ENCODE measurements around the gene HEATR1.
"Not testable (repeated sequence)": the region's sequence is repeated elsewhere in the genome, so short reads cannot be mapped to it uniquely, and the experiment has no call there.

Gene HEATR1

DNA sequence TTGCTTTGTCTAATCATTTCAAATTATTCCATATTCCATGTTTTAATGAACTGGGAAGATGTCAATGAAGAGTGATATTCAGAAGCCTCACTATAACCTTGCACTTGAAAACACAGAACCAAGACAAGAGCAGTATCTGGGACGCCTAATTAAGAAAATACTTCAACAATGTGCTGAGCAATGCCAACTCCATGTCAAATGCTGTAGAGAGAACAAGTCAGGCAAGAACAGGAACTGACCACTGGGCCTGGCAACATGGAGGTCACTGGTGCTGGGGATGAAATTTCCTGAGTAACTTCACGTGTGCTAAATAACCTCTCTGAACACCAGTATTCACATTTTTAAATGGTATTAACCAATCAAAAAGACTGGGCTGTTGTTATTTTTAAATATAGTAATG, 22.8 kb downstream of the HEATR1 start:
- H3K18ac ChIP-seq (ENCODE audit: low read length): no peak overlapping the region
- H3K27me3 ChIP-seq (ENCODE audit: insufficient read depth, low read length, poor library complexity): no peaks in the 10 kb centered on the region
- no peak overlapping the region for H3K4ac ChIP-seq (ENCODE audit: low read depth, low read length)
- no peak overlapping the region for H3K4me3 ChIP-seq (ENCODE audit: low read length)
- no peak overlapping the region for H4K5ac ChIP-seq (ENCODE audit: low read length)
- no peak overlapping the region for H3K27ac ChIP-seq (ENCODE audit: low read depth, low read length)
- WGBS (ENCODE audit: extremely low coverage, insufficient coverage, low lambda C conversion rate): no CpG with 5 or more reads among the region's 2 CpGs
- no peak for DNase-seq
- H3K36me3 ChIP-seq (ENCODE audit: control insufficient read depth, insufficient read depth, low read length): peaks cover 5% of the 10 kb centered on the region
- no peak overlapping the region for H2BK5ac ChIP-seq (ENCODE audit: low read length)
- no peaks in the 10 kb centered on the region for H3K79me1 ChIP-seq (ENCODE audit: low read length)
- no peaks in the 10 kb centered on the region for H3K4me1 ChIP-seq (ENCODE audit: control insufficient read depth, low read depth, low read length)
- H3K4me2 ChIP-seq (ENCODE audit: low read length): no peak overlapping the region
- no peak overlapping the region for H2BK15ac ChIP-seq (replicated peaks; ENCODE audit: low read depth)
- no peak overlapping the region for H3K56ac ChIP-seq (ENCODE audit: low read length)
- no peak overlapping the region for H4K8ac ChIP-seq (ENCODE audit: low read depth, low read length)
- H2BK120ac ChIP-seq (ENCODE audit: low read depth, low read length): no peak overlapping the region
- no peak overlapping the region for H3K23ac ChIP-seq (ENCODE audit: low read length)
- H3K9ac ChIP-seq (ENCODE audit: low read length): no peak overlapping the region
- no peak overlapping the region for H2AK5ac ChIP-seq (ENCODE audit: low read length)
- no peaks in the 10 kb centered on the region for H3K79me2 ChIP-seq (ENCODE audit: control insufficient read depth, insufficient read depth, low read length)

GRCh38 chr1:236580404-236580803, 23.9 kb downstream of the HEATR1 start:
- not testable (repeated sequence) for H3K18ac ChIP-seq (ENCODE audit: low read length); H3K79me2 ChIP-seq (ENCODE audit: control insufficient read depth, insufficient read depth, low read length); H3K9ac ChIP-seq (ENCODE audit: low read length); H4K5ac ChIP-seq (ENCODE audit: low read length); H4K8ac ChIP-seq (ENCODE audit: low read depth, low read length); H2BK15ac ChIP-seq (replicated peaks; ENCODE audit: low read depth); H2BK120ac ChIP-seq (ENCODE audit: low read depth, low read length); H3K27ac ChIP-seq (ENCODE audit: low read depth, low read length); H3K4ac ChIP-seq (ENCODE audit: low read depth, low read length); H3K4me2 ChIP-seq (ENCODE audit: low read length); H2BK5ac ChIP-seq (ENCODE audit: low read length); H3K4me3 ChIP-seq (ENCODE audit: low read length); H3K4me1 ChIP-seq (ENCODE audit: control insufficient read depth, low read depth, low read length); H2AK5ac ChIP-seq (ENCODE audit: low read length); H3K79me1 ChIP-seq (ENCODE audit: low read length); H3K23ac ChIP-seq (ENCODE audit: low read length); H3K56ac ChIP-seq (ENCODE audit: low read length); H3K27me3 ChIP-seq (ENCODE audit: insufficient read depth, low read length, poor library complexity); H3K36me3 ChIP-seq (ENCODE audit: control insufficient read depth, insufficient read depth, low read length); DNase-seq
- no CpG with 5 or more reads among the region's 3 CpGs for WGBS (ENCODE audit: extremely low coverage, insufficient coverage, low lambda C conversion rate)

GRCh38 chr1:236578661-236579060, 25.7 kb downstream of the HEATR1 start:
- Histone ChIP-seq H4K5ac (ENCODE audit: low read length) (no peak overlapping the region), H4K8ac (ENCODE audit: low read depth, low read length) (no peak overlapping the region), H2BK15ac (replicated peaks; ENCODE audit: low read depth) (no peak overlapping the region), H3K56ac (ENCODE audit: low read length) (no peak overlapping the region), H2BK120ac (ENCODE audit: low read depth, low read length) (no peak overlapping the region), H3K36me3 (ENCODE audit: control insufficient read depth, insufficient read depth, low read length) (peaks cover 4% of the 10 kb centered on the region), H3K27ac (ENCODE audit: low read depth, low read length) (no peak overlapping the region), H2AK5ac (ENCODE audit: low read length) (no peak overlapping the region), H3K79me2 (ENCODE audit: control insufficient read depth, insufficient read depth, low read length) (no peaks in the 10 kb centered on the region), H3K18ac (ENCODE audit: low read length) (no peak overlapping the region), H3K9ac (ENCODE audit: low read length) (no peak overlapping the region), H3K79me1 (ENCODE audit: low read length) (no peaks in the 10 kb centered on the region), H3K23ac (ENCODE audit: low read length) (no peak overlapping the region), H2BK5ac (ENCODE audit: low read length) (no peak overlapping the region), H3K4me3 (ENCODE audit: low read length) (no peak overlapping the region), H3K4me1 (ENCODE audit: control insufficient read depth, low read depth, low read length) (no peaks in the 10 kb centered on the region), H3K4ac (ENCODE audit: low read depth, low read length) (no peak overlapping the region), H3K4me2 (ENCODE audit: low read length) (no peak overlapping the region), H3K27me3 (ENCODE audit: insufficient read depth, low read length, poor library complexity) (no peaks in the 10 kb centered on the region)
- WGBS (ENCODE audit: extremely low coverage, insufficient coverage, low lambda C conversion rate): no CpG with 5 or more reads among the region's 3 CpGs
- DNase-seq: no peak

GRCh38 chr1:236577041-236577440, 27.3 kb downstream of the HEATR1 start:
- H3K36me3 ChIP-seq (ENCODE audit: control insufficient read depth, insufficient read depth, low read length); H3K9ac ChIP-seq (ENCODE audit: low read length); H3K4ac ChIP-seq (ENCODE audit: low read depth, low read length); H3K79me2 ChIP-seq (ENCODE audit: control insufficient read depth, insufficient read depth, low read length); H2AK5ac ChIP-seq (ENCODE audit: low read length); H2BK120ac ChIP-seq (ENCODE audit: low read depth, low read length); H3K27me3 ChIP-seq (ENCODE audit: insufficient read depth, low read length, poor library complexity); H3K4me3 ChIP-seq (ENCODE audit: low read length); H3K27ac ChIP-seq (ENCODE audit: low read depth, low read length); DNase-seq; H4K5ac ChIP-seq (ENCODE audit: low read length); H3K79me1 ChIP-seq (ENCODE audit: low read length); H2BK15ac ChIP-seq (replicated peaks; ENCODE audit: low read depth); H3K56ac ChIP-seq (ENCODE audit: low read length); H4K8ac ChIP-seq (ENCODE audit: low read depth, low read length); H3K18ac ChIP-seq (ENCODE audit: low read length); H3K23ac ChIP-seq (ENCODE audit: low read length); H2BK5ac ChIP-seq (ENCODE audit: low read length); H3K4me1 ChIP-seq (ENCODE audit: control insufficient read depth, low read depth, low read length); H3K4me2 ChIP-seq (ENCODE audit: low read length): not testable (repeated sequence)
- WGBS (ENCODE audit: extremely low coverage, insufficient coverage, low lambda C conversion rate): no CpG with 5 or more reads among the region's 7 CpGs

DNA sequence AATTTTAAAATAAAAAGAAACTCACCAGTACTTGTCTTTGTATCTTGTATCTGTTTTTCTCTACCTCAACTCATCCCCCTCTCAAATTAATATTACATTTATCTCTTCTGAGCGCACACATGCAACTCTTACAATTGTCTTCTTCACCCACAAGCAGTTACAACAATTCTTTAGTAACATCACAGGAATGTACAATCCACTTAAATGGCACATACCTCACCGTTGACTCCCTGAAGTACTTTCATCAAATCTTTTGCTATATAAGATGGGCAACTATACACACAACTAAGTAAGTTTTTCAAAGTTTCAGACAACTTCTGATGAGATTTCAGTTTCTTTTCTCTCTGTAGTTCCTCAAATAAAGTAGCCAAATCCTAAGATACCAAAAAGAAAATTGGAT, 28.3 kb downstream of the HEATR1 start:
- no peaks in the 10 kb centered on the region for H3K4me1 ChIP-seq (ENCODE audit: control insufficient read depth, low read depth, low read length)
- peaks cover 3% of the 10 kb centered on the region for H3K36me3 ChIP-seq (ENCODE audit: control insufficient read depth, insufficient read depth, low read length)

DNA sequence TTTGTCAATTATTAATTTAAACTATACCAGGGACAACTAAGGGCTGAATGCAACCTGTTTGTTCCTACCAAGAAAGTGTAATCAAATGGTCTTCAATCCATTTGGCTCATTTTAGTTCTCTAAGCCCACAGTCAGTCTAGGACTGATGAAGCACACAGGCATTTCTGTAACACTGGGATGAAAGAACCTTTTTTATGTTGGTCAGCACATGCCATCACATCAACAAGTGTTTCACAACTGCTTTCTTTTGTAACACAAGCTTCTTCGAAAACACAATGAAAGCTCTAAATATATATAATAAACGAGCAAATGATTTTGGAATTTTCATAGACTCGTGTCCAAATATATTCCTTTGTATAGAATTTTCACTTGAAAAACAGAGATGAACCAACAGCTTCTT, 28.8 kb downstream of the HEATR1 start:
- no peak overlapping the region for H4K8ac ChIP-seq (ENCODE audit: low read depth, low read length)
- H3K18ac ChIP-seq (ENCODE audit: low read length): no peak overlapping the region
- H3K79me2 ChIP-seq (ENCODE audit: control insufficient read depth, insufficient read depth, low read length): no peaks in the 10 kb centered on the region
- WGBS (ENCODE audit: extremely low coverage, insufficient coverage, low lambda C conversion rate): no CpG with 5 or more reads among the region's 3 CpGs
- H3K4ac ChIP-seq (ENCODE audit: low read depth, low read length): no peak overlapping the region
- DNase-seq: no peak
- no peaks in the 10 kb centered on the region for H3K79me1 ChIP-seq (ENCODE audit: low read length)
- H3K4me3 ChIP-seq (ENCODE audit: low read length): no peak overlapping the region
- H3K27me3 ChIP-seq (ENCODE audit: insufficient read depth, low read length, poor library complexity): no peaks in the 10 kb centered on the region
- H2AK5ac ChIP-seq (ENCODE audit: low read length): no peak overlapping the region
- no peak overlapping the region for H3K23ac ChIP-seq (ENCODE audit: low read length)
- no peak overlapping the region for H3K4me2 ChIP-seq (ENCODE audit: low read length)
- H2BK5ac ChIP-seq (ENCODE audit: low read length): no peak overlapping the region
- no peaks in the 10 kb centered on the region for H3K4me1 ChIP-seq (ENCODE audit: control insufficient read depth, low read depth, low read length)
- no peak overlapping the region for H3K27ac ChIP-seq (ENCODE audit: low read depth, low read length)
- H2BK120ac ChIP-seq (ENCODE audit: low read depth, low read length): no peak overlapping the region
- H2BK15ac ChIP-seq (replicated peaks; ENCODE audit: low read depth): no peak overlapping the region
- peaks cover 3% of the 10 kb centered on the region for H3K36me3 ChIP-seq (ENCODE audit: control insufficient read depth, insufficient read depth, low read length)
- no peak overlapping the region for H4K5ac ChIP-seq (ENCODE audit: low read length)
- no peak overlapping the region for H3K56ac ChIP-seq (ENCODE audit: low read length)
- H3K9ac ChIP-seq (ENCODE audit: low read length): no peak overlapping the region

More for the DNA sequence above, 28.3 kb downstream of the HEATR1 start:
- Histone ChIP-seq H3K23ac (ENCODE audit: low read length) (no peak overlapping the region), H2BK5ac (ENCODE audit: low read length) (no peak overlapping the region), H3K27ac (ENCODE audit: low read depth, low read length) (no peak overlapping the region), H3K27me3 (ENCODE audit: insufficient read depth, low read length, poor library complexity) (no peaks in the 10 kb centered on the region), H3K79me1 (ENCODE audit: low read length) (no peaks in the 10 kb centered on the region), H2BK15ac (replicated peaks; ENCODE audit: low read depth) (no peak overlapping the region), H3K18ac (ENCODE audit: low read length) (no peak overlapping the region), H2AK5ac (ENCODE audit: low read length) (no peak overlapping the region), H3K4ac (ENCODE audit: low read depth, low read length) (no peak overlapping the region), H3K56ac (ENCODE audit: low read length) (no peak overlapping the region), H4K5ac (ENCODE audit: low read length) (no peak overlapping the region), H3K9ac (ENCODE audit: low read length) (no peak overlapping the region), H3K79me2 (ENCODE audit: control insufficient read depth, insufficient read depth, low read length) (no peaks in the 10 kb centered on the region), H4K8ac (ENCODE audit: low read depth, low read length) (no peak overlapping the region), H3K4me3 (ENCODE audit: low read length) (no peak overlapping the region), H3K4me2 (ENCODE audit: low read length) (no peak overlapping the region), H2BK120ac (ENCODE audit: low read depth, low read length) (no peak overlapping the region)
- DNase-seq: no peak
- 100% methylated on average over 1 of the region's 2 CpGs for WGBS (ENCODE audit: extremely low coverage, insufficient coverage, low lambda C conversion rate)

Measured in mesendoderm (in vitro differentiated cells).